ENCODE data around the gene TTC28. TPM values are rescaled to one million over a fixed set of nuclear protein-coding genes. Genes with fewer than 3 reads are reported as not detected.

Gene TTC28
- total and polyA plus RNA-seq, 2 donors (not counting 3 experiments of a cell fraction or from before 2014, with no cell fraction given): 16.5 to 51.1 TPM

- no TSS peak for BruUV-seq (replicated peaks)
- FAIRE-seq: no peak
- TF ChIP-seq POLR2A (IDR thresholded peaks at IDR 0.05; ENCODE audit: low read depth, low read length): no peak
- TF ChIP-seq GATA2 (IDR thresholded peaks at IDR 0.05; ENCODE audit: insufficient read depth, insufficient read length, low read depth, low read length): no peak
- TF ChIP-seq CTCF (IDR thresholded peaks at IDR 0.05; ENCODE audit: extremely low read depth in 1 of 2, insufficient read depth in 1 of 2, low read depth in 1 of 2, low read length in 2 of 2): no peak
- no peak for TF ChIP-seq EZH2 (IDR thresholded peaks at IDR 0.05; ENCODE audit: borderline replicate concordance, low read depth, low read length, severe bottlenecking)
- TF ChIP-seq POLR2AphosphoS5 (IDR thresholded peaks at IDR 0.05; ENCODE audit: insufficient read depth, low read depth, low read length): no peak
- TF ChIP-seq FOS (IDR thresholded peaks at IDR 0.05; ENCODE audit: borderline replicate concordance, insufficient read depth, low read length): no peak
- TF ChIP-seq MYC (IDR thresholded peaks at IDR 0.05; ENCODE audit: low read depth, low read length): no peak
- TF ChIP-seq MAX (IDR thresholded peaks at IDR 0.05; ENCODE audit: insufficient read depth, insufficient read length): no peak
- TF ChIP-seq JUN (IDR thresholded peaks at IDR 0.05; ENCODE audit: borderline replicate concordance, insufficient read depth, insufficient read length, low read depth): no peak
- H3K4me3 ChIP-seq (replicated peaks in 1 of 3; ENCODE audit: insufficient read depth in 1 of 3, low read depth in 1 of 3, low read length in 3 of 3): no peak overlapping the region
- no peak overlapping the region for H2AFZ ChIP-seq (ENCODE audit: low read depth, low read length)
- DNase-seq (ENCODE audit: low read depth, low spot score): no peak
- intact Hi-C loops (cut with micrococcal nuclease): no loop called here
- no peaks in the 10 kb centered on the region for H3K27me3 ChIP-seq (ENCODE audit: control insufficient read depth in 2 of 2, insufficient read depth in 2 of 2, low read length in 2 of 2)
- ChIA-PET CTCF (interaction anchor here (0.9 to 1.3 kb wide), 2 partner anchors 13 to 20 kb away, joined by 3 read pairs; no protein-coding TSS in a partner anchor), POLR2A (no interaction called here)
- no peaks in the 10 kb centered on the region for H3K4me1 ChIP-seq (ENCODE audit: control insufficient read depth, extremely low read depth, insufficient read depth, low read length)
- no peaks in the 10 kb centered on the region for H3K36me3 ChIP-seq (ENCODE audit: control insufficient read depth in 2 of 2, extremely low read depth in 1 of 2, insufficient read depth in 2 of 2, low read length in 2 of 2)
- H3K9ac ChIP-seq (replicated peaks; ENCODE audit: extremely low read depth, insufficient read depth, low read length): no peak overlapping the region
- H3K27ac ChIP-seq (ENCODE audit: insufficient read depth, low read depth, low read length): no peak overlapping the region
- H3K9me1 ChIP-seq (replicated peaks; ENCODE audit: control insufficient read depth, extremely low read depth, insufficient read depth, low read length): no peaks in the 10 kb centered on the region
- H4K20me1 ChIP-seq (replicated peaks; ENCODE audit: control insufficient read depth, extremely low read depth, insufficient read depth, low read length): peaks cover 2% of the 10 kb centered on the region
- no peaks in the 10 kb centered on the region for H3K9me3 ChIP-seq (replicated peaks; ENCODE audit: control insufficient read depth, insufficient read depth, low read length)
- dilution Hi-C loops (cut with MboI; ENCODE audit: extremely low pct_ligation_motif_present, low sequenced_read_pairs): no loop called here
- H3K4me2 ChIP-seq (ENCODE audit: insufficient read depth, low read length): no peak overlapping the region
- H3K79me2 ChIP-seq (ENCODE audit: control insufficient read depth, insufficient read depth, low read length): no peaks in the 10 kb centered on the region
Observed at GRCh38 chr22:28154861-28155260, 524.8 kb downstream of the TTC28 start.

All from endothelial cell of umbilical vein (primary cell).